HEK293 (cell line): ENCODE results near the gene SULT1A2.
A peak's percentile ranks its signal among the peaks of the same experiment; 100 is the strongest.

Experiments
- ELK4 ChIP-seq: IDR thresholded peaks from 2 replicates; pipeline ENCODE4 v1.6.1; 2011; ENCODE audit warnings: mild to moderate bottlenecking, low read depth, low read length, borderline replicate concordance
- GLIS2 ChIP-seq: fragments of 450-650 bp; formaldehyde crosslinking; IDR thresholded peaks from 2 replicates; pipeline ENCODE4 v1.5.1; 2016; ENCODE audit warnings: missing biosample characterization, missing genetic modification characterization
- KLF16 ChIP-seq: fragments of 450-650 bp; formaldehyde crosslinking; IDR thresholded peaks from 2 replicates; pipeline ENCODE4 v1.5.1; 2017; ENCODE audit warnings: missing biosample characterization, missing genetic modification characterization
- MZF1 ChIP-seq: fragments of 450-650 bp; formaldehyde crosslinking; IDR thresholded peaks from 2 replicates; pipeline ENCODE4 v1.5.1; 2017; ENCODE audit warnings: missing biosample characterization, missing genetic modification characterization, borderline replicate concordance
- PRDM1 ChIP-seq: fragments of 450-650 bp; formaldehyde crosslinking; IDR thresholded peaks from 2 replicates; pipeline ENCODE4; 2016; ENCODE audit warnings: missing biosample characterization, missing genetic modification characterization
- SALL2 ChIP-seq: fragments of 450-650 bp; formaldehyde crosslinking; IDR thresholded peaks from 2 replicates; pipeline ENCODE4 v1.5.0; 2017; ENCODE audit warnings: missing biosample characterization, mild to moderate bottlenecking, missing genetic modification characterization, borderline replicate concordance
- TCF7L2 ChIP-seq: IDR thresholded peaks from 2 replicates; pipeline ENCODE4 v1.6.1; 2011; ENCODE audit warnings: low read depth, mild to moderate bottlenecking, inconsistent platforms, low read length, moderate library complexity, borderline replicate concordance
- YY2 ChIP-seq: fragments of 450-650 bp; formaldehyde crosslinking; IDR thresholded peaks from 2 replicates; pipeline ENCODE4 v1.5.1; 2016; ENCODE audit warnings: missing biosample characterization, missing genetic modification characterization
- ZBTB21 ChIP-seq: fragments of 450-650 bp; formaldehyde crosslinking; IDR thresholded peaks from 2 replicates; pipeline ENCODE4 v1.5.1; 2017; ENCODE audit warnings: missing biosample characterization, missing genetic modification characterization
- ZBTB7A ChIP-seq: fragments of 450-650 bp; formaldehyde crosslinking; IDR thresholded peaks from 2 replicates; pipeline ENCODE4 v1.5.1; 2016; ENCODE audit warnings: low read depth, missing biosample characterization, missing genetic modification characterization
- ZBTB8A ChIP-seq: fragments of 450-650 bp; formaldehyde crosslinking; IDR thresholded peaks from 2 replicates; pipeline ENCODE4 v1.5.1; 2016; ENCODE audit warnings: missing biosample characterization, missing genetic modification characterization
- ZNF138 ChIP-seq: fragments of 450-650 bp; formaldehyde crosslinking; IDR thresholded peaks from 2 replicates; pipeline ENCODE4 v1.5.1; 2016; ENCODE audit warnings: missing biosample characterization, missing genetic modification characterization, borderline replicate concordance
- ZNF146 ChIP-seq: fragments of 450-650 bp; formaldehyde crosslinking; IDR thresholded peaks from 2 replicates; pipeline ENCODE4 v1.5.1; 2016; ENCODE audit warnings: missing biosample characterization, missing genetic modification characterization
- ZNF26 ChIP-seq: fragments of 450-650 bp; formaldehyde crosslinking; IDR thresholded peaks from 2 replicates; pipeline ENCODE4 v1.5.1; 2016; ENCODE audit warnings: missing biosample characterization, missing genetic modification characterization
- ZNF274 ChIP-seq, 2 experiments: fragments of 200-500 bp in 1 of 2; fragments of 450-650 bp in 1 of 2; sonication (Bioruptor generic) in 1 of 2; formaldehyde crosslinking in 1 of 2; IDR thresholded peaks; 2 replicates each; pipeline versions ENCODE4 v1.5.1 to v1.6.1; 2014 to 2016; ENCODE audit warnings: borderline replicate concordance in 1 of 2, inconsistent platforms in 1 of 2, low read length in 1 of 2, missing biosample characterization in 1 of 2, missing genetic modification characterization in 1 of 2
- ZNF394 ChIP-seq: fragments of 450-650 bp; formaldehyde crosslinking; IDR thresholded peaks from 2 replicates; pipeline ENCODE4 v1.5.1; 2016; ENCODE audit warnings: missing biosample characterization, missing genetic modification characterization, mild to moderate bottlenecking, moderate library complexity, borderline replicate concordance
- ZNF426 ChIP-seq: fragments of 450-650 bp; formaldehyde crosslinking; IDR thresholded peaks from 2 replicates; pipeline ENCODE4 v1.5.1; 2017; ENCODE audit warnings: missing biosample characterization, missing genetic modification characterization, mild to moderate bottlenecking, inconsistent platforms, moderate library complexity
- ZNF514 ChIP-seq: fragments of 450-650 bp; formaldehyde crosslinking; IDR thresholded peaks from 2 replicates; pipeline ENCODE4 v1.5.1; 2016; ENCODE audit warnings: missing biosample characterization, missing genetic modification characterization
- ZNF529 ChIP-seq: fragments of 450-650 bp; formaldehyde crosslinking; IDR thresholded peaks from 2 replicates; pipeline ENCODE4 v1.5.1; 2017; ENCODE audit warnings: missing genetic modification characterization, missing biosample characterization; ENCODE audit not compliant: insufficient replicate concordance
- ZNF560 ChIP-seq: fragments of 450-650 bp; formaldehyde crosslinking; IDR thresholded peaks from 2 replicates; pipeline ENCODE4 v1.5.1; 2017; ENCODE audit warnings: missing biosample characterization, missing genetic modification characterization, borderline replicate concordance
- ZNF596 ChIP-seq: fragments of 450-650 bp; IDR thresholded peaks from 2 replicates; pipeline ENCODE4 v1.5.0; 2018; ENCODE audit warnings: missing biosample characterization, mild to moderate bottlenecking, missing genetic modification characterization, moderate library complexity
- ZNF610 ChIP-seq: fragments of 450-650 bp; formaldehyde crosslinking; IDR thresholded peaks from 2 replicates; pipeline ENCODE4 v1.5.1; 2016; ENCODE audit warnings: missing biosample characterization, missing genetic modification characterization, borderline replicate concordance
- ZNF654 ChIP-seq: fragments of 450-650 bp; formaldehyde crosslinking; IDR thresholded peaks from 2 replicates; pipeline ENCODE4 v1.5.1; 2016; ENCODE audit warnings: low read depth, missing biosample characterization, missing genetic modification characterization
- ZNF704 ChIP-seq: fragments of 450-650 bp; formaldehyde crosslinking; IDR thresholded peaks from 2 replicates; pipeline ENCODE4 v1.5.1; 2016; ENCODE audit warnings: missing biosample characterization, missing genetic modification characterization
- ZNF791 ChIP-seq: fragments of 450-650 bp; formaldehyde crosslinking; IDR thresholded peaks from 2 replicates; pipeline ENCODE4 v1.5.1; 2016; ENCODE audit warnings: missing biosample characterization, missing genetic modification characterization
- ZNF837 ChIP-seq: fragments of 450-650 bp; formaldehyde crosslinking; IDR thresholded peaks from 2 replicates; pipeline ENCODE4 v1.5.1; 2016; ENCODE audit warnings: missing biosample characterization, missing genetic modification characterization
- ZXDB ChIP-seq: fragments of 450-650 bp; formaldehyde crosslinking; IDR thresholded peaks from 2 replicates; pipeline ENCODE4 v1.5.1; 2016; ENCODE audit warnings: missing biosample characterization, missing genetic modification characterization
- TF ChIP-seq, protein P1 (sequence below): fragments of 450-650 bp; formaldehyde crosslinking; IDR thresholded peaks from 2 replicates; pipeline ENCODE4 v1.5.1; 2017; ENCODE audit warnings: missing biosample characterization, missing genetic modification characterization
- TF ChIP-seq, protein P2 (sequence below): fragments of 450-650 bp; formaldehyde crosslinking; IDR thresholded peaks from 2 replicates; pipeline ENCODE4 v1.5.1; 2016; ENCODE audit warnings: missing biosample characterization, missing genetic modification characterization
- TF ChIP-seq, protein P3 (sequence below): fragments of 450-650 bp; formaldehyde crosslinking; IDR thresholded peaks from 2 replicates; pipeline ENCODE4 v1.5.1; 2016; ENCODE audit warnings: missing biosample characterization, missing genetic modification characterization
- TF ChIP-seq, protein P4 (sequence below): fragments of 450-650 bp; formaldehyde crosslinking; IDR thresholded peaks from 2 replicates; pipeline ENCODE4 v1.5.1; 2016; ENCODE audit warnings: missing biosample characterization, missing genetic modification characterization, borderline replicate concordance

The SULT1A2 gene

DNA sequence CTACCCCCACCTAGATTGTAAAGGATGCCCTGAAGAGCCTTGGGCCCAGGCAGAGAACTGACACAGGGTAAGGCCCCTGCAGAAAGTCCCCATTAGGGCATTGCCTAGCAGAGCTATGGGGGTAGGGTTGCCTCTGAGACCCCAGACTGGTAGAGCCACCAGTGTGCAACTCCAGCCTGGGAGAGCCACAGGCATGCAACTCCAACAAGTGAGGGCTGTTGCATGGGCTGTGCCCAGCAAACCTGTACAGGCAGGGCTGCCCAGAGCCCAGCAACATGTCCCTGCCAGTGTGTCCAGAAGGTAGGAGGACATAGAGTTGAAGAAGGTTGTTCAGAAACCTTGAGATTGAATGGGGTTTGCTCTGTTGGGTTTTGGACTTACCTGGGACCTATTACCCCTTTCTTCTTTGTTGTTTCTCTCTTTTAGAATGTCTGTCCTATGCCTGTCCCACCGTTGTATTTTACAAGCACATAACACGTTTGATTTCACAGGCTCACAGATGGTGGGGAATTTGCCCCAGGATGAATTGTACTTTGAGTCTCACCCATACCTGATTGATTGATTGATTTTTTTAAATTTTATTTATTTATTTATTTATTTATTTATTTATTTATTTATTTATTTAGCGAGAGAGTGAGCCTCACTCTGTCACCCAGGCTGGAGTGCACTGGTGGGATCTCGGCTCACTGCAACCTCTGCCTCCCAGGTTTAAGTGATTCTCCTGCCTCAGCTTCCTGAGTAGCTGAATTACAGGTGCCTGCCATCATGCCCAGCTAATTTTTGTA is 26.7 kb downstream of the SULT1A2 start (continued):
- TF ChIP-seq ZNF704 (no peak), ZNF26 (tag by site-specific recombination) (no peak), ZNF146 (no peak), ELK4 (no peak), YY2 (tag by site-specific recombination) (no peak), ZBTB8A (peak; percentile 79), MZF1 (no peak), KLF16 (no peak), ZBTB7A (tag by site-specific recombination) (no peak), TCF7L2 (no peak), ZNF837 (tag by site-specific recombination) (no peak), ZNF560 (tag by site-specific recombination) (peak; percentile 74), ZNF596 (no peak), ZNF610 (tag by site-specific recombination) (no peak), ZNF394 (tag by site-specific recombination) (peak; percentile 95), ZBTB21 (tag by site-specific recombination) (peak; percentile 66; the same call in 1 of the 2 replicates), ZNF138 (tag by site-specific recombination) (peak; percentile 57; the same call in 1 of the 2 replicates), ZNF791 (tag by site-specific recombination) (0 out of 2 replicates have a peak, but pooled peaks have one; percentile 16), ZNF274 (IDR thresholded peaks at IDR 0.05; ENCODE audit: low read length) (no peak), ZNF274 (tag by site-specific recombination; IDR thresholded peaks at IDR 0.05; ENCODE audit: borderline replicate concordance) (no peak), ZNF529 (tag by site-specific recombination) (peak; percentile 42), ZXDB (tag by site-specific recombination) (peak; percentile 73), SALL2 (tag by site-specific recombination) (no peak), ZNF654 (peak; percentile 43), ZNF514 (tag by site-specific recombination) (no peak), ZNF426 (tag by site-specific recombination) (peak; percentile 92), PRDM1 (tag by site-specific recombination) (no peak), GLIS2 (tag by site-specific recombination) (no peak)
- TF ChIP-seq, protein P1, sequence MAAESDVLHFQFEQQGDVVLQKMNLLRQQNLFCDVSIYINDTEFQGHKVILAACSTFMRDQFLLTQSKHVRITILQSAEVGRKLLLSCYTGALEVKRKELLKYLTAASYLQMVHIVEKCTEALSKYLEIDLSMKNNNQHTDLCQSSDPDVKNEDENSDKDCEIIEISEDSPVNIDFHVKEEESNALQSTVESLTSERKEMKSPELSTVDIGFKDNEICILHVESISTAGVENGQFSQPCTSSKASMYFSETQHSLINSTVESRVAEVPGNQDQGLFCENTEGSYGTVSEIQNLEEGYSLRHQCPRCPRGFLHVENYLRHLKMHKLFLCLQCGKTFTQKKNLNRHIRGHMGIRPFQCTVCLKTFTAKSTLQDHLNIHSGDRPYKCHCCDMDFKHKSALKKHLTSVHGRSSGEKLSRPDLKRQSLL (tag by site-specific recombination) = no peak
- TF ChIP-seq, protein P2, sequence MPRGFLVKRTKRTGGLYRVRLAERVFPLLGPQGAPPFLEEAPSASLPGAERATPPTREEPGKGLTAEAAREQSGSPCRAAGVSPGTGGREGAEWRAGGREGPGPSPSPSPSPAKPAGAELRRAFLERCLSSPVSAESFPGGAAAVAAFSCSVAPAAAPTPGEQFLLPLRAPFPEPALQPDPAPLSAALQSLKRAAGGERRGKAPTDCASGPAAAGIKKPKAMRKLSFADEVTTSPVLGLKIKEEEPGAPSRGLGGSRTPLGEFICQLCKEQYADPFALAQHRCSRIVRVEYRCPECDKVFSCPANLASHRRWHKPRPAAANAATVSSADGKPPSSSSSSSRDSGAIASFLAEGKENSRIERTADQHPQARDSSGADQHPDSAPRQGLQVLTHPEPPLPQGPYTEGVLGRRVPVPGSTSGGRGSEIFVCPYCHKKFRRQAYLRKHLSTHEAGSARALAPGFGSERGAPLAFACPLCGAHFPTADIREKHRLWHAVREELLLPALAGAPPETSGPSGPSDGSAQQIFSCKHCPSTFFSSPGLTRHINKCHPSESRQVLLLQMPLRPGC (tag by site-specific recombination) = no peak
- TF ChIP-seq, protein P3, sequence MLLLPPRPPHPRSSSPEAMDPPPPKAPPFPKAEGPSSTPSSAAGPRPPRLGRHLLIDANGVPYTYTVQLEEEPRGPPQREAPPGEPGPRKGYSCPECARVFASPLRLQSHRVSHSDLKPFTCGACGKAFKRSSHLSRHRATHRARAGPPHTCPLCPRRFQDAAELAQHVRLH (tag by site-specific recombination) = no peak
- TF ChIP-seq, protein P4, sequence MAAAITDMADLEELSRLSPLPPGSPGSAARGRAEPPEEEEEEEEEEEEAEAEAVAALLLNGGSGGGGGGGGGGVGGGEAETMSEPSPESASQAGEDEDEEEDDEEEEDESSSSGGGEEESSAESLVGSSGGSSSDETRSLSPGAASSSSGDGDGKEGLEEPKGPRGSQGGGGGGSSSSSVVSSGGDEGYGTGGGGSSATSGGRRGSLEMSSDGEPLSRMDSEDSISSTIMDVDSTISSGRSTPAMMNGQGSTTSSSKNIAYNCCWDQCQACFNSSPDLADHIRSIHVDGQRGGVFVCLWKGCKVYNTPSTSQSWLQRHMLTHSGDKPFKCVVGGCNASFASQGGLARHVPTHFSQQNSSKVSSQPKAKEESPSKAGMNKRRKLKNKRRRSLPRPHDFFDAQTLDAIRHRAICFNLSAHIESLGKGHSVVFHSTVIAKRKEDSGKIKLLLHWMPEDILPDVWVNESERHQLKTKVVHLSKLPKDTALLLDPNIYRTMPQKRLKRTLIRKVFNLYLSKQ (tag by site-specific recombination) = 0 out of 2 replicates have a peak, but pooled peaks have one; percentile 63
